Subcutaneous adipose tissue (tissue), 4 donors: ENCODE data around the gene APOBEC3B. TPM values are rescaled to one million over a fixed set of nuclear protein-coding genes. Genes with fewer than 3 reads are reported as not detected.

Experiments
- CTCF ChIP-seq: fragments of 450-650 bp; IDR thresholded peaks from one replicate; pipeline ENCODE4 v1.5.1; 2016; ENCODE audit warnings: low read depth, mild to moderate bottlenecking, control low read depth, antibody characterized with exemption, moderate library complexity
- total RNA-seq, 4 donors: library from RNA; depleted of rRNA; stranded (reverse); fragments of >200 nt; gene quantifications; one replicate each; pipeline ENCODE4 v1.1.0, GENCODE V29; 2016

The APOBEC3B gene
- total RNA-seq, 4 donors from 2014 or later: 1.3 to 1.7 TPM; not detected in 2

- TF ChIP-seq CTCF: no peak
These were observed 25.6 kb upstream of the APOBEC3B start for GRCh38 chr22:38956551-38956950.

- TF ChIP-seq CTCF: no peak
These were observed 24.9 kb upstream of the APOBEC3B start, which contains the start of gene APOBEC3A for GRCh38 chr22:38957046-38957770. APOBEC3A (plus strand) TSS chr22:38957609; CDS start chr22:38957692, 83 bp downstream.

- no peak for TF ChIP-seq CTCF
These were observed 24.1 kb upstream of the APOBEC3B start for GRCh38 chr22:38957808-38958650.

GRCh38 chr22:38959590-38959989 lies 22.6 kb upstream of the APOBEC3B start:
- TF ChIP-seq CTCF: no peak

- TF ChIP-seq CTCF: no peak
These were observed 18.3 kb upstream of the APOBEC3B start for GRCh38 chr22:38963872-38964271.

GRCh38 chr22:38964306-38964705 lies 17.8 kb upstream of the APOBEC3B start:
- no peak for TF ChIP-seq CTCF

- TF ChIP-seq CTCF: no peak
These were observed 17.2 kb upstream of the APOBEC3B start for GRCh38 chr22:38964989-38965388.
